HG03439 (cell line): ENCODE data around the gene SCN2A.
A peak's percentile ranks its signal among the peaks of the same experiment; 100 is the strongest.
"Not testable (repeated sequence)": the region's sequence is repeated elsewhere in the genome, so short reads cannot be mapped to it uniquely, and the experiment has no call there.

ENCODE experiments used
- ATAC-seq: cut with Tn5 transposase; IDR thresholded peaks from one replicate; pipeline ENCODE4 v1.9.1; 2021; ENCODE audit warnings: mild to moderate bottlenecking, moderate library complexity; ENCODE audit not compliant: unreplicated experiment

The SCN2A gene

DNA sequence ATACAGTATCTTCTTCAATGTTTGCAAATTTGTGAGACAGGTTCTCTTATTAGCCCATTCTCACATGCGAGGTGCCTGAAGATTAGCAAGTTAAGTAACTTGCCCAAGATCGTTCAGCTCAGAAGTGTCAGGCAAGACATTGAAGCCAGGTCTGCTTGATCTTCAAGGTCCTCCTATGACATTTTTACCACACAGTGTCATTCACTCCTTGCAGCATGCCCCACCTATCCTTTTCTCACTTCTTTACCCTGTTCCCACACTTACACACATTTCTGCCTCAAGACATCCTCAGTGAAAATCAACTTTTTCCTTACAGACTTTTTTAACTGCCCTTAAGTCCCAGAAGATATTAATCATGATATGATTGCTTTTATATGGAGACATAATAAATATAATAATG is 73.8 kb downstream of the SCN2A start:
- no peak for ATAC-seq

DNA sequence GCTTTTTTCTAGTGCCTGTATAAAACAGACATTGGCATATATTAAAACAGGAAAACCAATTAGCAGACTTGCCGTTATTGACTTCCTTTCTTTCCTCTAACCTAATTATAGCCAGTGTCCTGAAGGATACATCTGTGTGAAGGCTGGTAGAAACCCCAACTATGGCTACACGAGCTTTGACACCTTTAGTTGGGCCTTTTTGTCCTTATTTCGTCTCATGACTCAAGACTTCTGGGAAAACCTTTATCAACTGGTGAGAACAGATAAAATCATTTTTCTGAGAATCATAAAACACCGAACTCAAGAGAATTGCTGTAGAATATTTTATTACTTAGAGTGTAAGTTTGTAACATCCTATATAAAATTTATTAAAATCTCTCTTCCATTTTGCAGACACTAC is 74.3 kb downstream of the SCN2A start:
- no peak for ATAC-seq

DNA sequence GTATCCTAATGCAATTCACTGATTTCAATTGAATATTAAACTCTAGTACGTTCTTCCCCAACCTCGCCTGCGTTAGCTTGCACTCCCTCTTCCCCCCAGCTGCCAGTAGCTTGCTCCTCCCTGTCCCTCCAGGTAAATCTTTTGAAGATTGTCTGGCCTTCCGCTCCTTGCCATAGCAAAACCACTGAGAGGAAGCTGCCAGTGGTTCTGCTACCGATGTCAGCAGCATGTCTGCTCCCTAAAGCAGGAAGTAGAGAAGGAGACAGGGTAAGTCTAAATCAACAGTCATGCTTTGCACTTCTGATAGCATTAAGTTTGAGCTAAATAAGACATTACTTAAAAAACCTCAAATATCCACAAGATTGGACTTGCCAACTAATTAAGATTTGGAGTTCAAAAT is 89.1 kb downstream of the SCN2A start:
- ATAC-seq: no peak

DNA sequence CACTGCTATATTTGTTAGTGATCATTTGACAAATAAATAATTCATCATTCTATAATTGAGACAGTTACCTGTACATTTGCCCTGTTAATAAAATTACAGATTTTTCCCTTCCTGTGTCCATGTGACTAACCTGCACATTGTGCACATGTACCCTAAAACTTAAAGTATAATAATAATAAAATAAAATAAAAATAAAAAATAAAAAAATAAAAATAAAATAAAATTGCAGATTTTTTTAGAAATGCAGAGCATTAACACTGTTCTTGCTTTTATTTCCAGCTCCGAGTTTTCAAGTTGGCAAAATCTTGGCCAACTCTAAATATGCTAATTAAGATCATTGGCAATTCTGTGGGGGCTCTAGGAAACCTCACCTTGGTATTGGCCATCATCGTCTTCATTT is 105.1 kb downstream of the SCN2A start:
- ATAC-seq: not testable (repeated sequence)

DNA sequence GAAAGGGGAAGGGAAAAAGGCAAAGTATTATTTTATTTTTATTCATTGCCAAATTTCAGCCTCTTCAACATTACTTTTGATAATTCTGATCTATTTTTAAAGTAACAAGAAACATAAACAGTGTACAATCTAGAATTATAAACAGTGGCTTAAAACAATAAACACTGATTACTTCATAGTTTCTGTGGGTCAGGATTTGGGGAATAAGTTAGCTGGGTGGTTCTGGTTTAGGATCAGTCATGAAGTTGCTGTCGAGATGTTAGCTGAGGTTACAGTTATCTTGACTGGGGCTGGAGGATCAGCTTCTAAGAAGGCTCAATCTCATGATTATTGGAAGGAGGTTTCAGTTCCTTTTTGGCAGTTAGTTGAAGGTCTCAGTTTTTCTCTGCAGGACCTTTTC is 109.2 kb downstream of the SCN2A start:
- ATAC-seq: no peak

DNA sequence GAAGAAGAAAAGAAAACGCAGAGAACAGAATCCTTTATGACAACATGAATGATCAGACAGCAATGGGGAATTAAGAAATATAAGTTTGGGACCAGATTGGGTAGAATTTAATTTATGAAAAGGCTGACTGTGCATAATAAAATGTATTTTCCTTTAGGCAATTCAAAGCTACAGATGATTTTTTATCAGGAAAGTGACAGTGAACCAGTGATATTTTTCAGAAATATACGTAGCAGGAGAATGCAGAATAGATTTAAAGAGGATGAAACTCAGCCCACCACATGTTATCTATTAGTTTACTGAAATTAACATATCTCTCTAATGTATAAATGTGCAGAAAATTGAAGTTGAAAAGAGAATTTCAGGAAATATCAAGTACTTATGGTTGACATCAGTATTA is 110.0 kb downstream of the SCN2A start:
- ATAC-seq: no peak

DNA sequence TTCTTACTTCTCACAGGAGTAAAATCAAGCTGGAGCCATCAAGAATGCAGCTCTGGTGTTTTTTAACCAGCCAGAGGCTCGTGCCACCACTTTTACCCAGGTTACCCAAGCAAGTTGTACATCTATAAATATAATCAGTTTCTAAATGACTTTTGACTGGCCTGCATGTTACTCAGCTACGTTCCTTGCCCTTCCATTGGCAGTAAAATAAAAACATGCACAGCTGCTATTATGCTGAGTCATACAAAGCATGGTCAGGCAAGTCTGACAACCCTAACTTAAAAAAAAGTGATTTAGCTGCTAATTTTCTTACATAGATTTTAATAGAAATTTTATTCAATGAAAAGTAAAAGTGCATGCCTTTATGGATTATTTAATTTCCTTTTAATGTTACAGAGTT is 118.5 kb downstream of the SCN2A start:
- ATAC-seq: peak; percentile 96

DNA sequence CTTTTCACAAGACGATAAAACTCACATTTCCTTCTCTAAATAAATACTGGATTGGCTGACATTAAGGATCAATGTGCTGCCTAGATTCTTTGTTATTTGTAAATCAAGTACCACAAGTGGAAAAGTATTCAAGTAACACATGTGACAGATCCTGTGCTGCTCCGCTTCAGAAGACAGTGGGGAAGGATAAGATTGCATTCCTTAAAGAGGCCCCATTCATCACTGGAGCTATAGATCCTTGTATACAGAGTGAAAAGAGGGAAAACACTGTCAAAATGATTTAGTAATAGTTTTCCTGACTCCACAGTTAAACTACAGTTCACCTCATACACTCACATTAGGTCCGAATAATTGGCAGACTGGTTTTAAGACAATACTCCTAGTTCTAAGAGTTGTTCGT is 122.3 kb downstream of the SCN2A start:
- ATAC-seq: no peak

DNA sequence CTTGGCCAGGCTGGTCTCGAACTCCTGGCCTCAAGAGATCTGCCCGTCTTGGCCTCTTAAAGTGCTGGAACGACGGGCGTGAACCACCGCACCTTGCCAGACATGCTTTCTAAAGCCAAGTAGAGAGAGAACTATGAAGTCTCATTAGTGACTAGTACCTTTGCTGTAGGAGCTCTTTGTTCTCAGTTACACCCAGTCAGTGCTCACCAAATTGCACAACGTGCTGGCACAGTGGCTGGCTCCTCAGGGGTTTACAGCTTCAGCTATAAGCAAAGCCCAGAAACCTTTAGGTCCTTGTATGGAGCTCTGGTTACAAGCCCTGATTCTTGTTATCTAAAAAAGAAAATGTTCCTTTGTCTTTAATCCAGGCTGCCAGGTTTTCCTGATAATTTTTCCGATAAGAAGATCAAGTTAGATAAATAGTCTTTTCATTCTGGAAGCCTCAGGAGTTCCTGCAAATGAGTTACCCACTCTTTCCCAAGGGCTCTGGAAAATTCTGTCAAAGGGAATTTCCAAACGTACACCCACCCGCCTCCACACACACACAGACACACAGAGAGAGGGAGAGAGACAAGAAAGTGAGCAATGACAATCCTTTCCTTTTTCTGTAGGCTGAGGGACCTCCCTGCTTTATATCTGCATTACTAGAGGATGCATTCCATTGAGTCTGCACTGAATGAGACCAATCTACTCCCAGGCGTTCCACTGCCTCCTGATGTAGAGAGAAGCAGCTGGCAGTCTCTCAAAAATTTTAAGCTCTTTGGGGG is 130.1 kb downstream of the SCN2A start:
- ATAC-seq: no peak

DNA sequence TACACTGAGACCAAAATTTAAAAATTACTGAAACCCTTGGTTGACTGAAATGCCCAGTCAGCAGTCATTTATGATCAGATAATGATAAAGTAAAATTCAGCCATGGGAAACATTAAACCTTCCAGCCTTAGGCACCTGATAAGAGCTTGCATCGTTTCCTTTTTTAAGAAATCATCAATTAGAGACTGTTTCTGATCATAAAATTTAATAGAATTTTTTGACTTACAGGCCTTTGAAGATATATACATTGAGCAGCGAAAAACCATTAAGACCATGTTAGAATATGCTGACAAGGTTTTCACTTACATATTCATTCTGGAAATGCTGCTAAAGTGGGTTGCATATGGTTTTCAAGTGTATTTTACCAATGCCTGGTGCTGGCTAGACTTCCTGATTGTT is 130.7 kb downstream of the SCN2A start:
- no peak for ATAC-seq

DNA sequence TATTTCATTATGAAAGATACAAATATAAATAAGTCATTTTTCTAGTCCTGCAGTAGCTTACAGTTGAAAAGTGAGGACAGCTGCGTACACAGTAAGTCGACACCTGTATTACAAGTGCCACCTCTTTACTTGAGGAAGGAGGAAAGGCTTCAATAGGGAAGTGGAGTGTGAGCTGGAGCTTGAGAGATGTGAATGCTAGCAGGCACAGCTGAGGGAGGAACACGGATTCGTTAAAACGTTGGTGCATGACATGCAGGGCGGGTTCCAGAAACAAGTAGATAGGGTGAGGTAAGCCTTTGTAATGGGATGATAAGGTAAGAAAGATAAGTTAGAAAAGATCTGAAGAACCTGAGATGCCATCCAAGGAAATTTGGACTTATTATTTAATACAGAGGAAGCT is 132.1 kb downstream of the SCN2A start:
- no peak for ATAC-seq

DNA sequence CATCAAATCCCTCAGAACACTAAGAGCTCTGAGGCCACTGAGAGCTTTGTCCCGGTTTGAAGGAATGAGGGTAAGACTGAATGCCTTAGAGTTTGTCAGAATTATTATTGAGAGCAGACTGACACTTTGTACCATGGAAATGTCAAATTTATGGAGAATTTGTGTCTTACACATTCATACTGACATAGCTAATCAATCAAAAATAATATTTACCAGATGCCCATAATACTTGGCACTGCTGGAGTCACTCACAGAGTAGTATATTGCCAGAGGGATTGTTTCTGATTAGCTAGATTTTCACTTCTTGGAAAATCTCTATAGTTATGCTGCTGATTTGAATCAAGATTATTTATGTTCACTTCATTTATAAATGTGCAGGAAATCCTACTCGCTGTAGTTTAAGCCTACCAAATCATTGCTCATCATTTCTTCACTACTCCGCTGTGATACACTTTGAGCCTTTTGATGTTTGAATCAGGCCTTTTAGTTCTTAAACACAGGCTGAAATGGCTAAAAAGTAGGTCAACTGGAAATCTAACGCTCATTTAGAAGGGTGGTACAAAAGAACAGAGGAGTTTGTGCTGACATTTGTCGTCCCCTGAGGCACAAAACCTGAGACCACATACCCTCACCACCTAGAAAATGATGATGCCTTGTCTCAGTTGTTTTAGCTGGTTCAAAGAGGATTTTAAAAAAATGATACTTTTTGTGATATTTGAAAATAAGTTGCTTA is 134.2 kb downstream of the SCN2A start:
- ATAC-seq: no peak

DNA sequence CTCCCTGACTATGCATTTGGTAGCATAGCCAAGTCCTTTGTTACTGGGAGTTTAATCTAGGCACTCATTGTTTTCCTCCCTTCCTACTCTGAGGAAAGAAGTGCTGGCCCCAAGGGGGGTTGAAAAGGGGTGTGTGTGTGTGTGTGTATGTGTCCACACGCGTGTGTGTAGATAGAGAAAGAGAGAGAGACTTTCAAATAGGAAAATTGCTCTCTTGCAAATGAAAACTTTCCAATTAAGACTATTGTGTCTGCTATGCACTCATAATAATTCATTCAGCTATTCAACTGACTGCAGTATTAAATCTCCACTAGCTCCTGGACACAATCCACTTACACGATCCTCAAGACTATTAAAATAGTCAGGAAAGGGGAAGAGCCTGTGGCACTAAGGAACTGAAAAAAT is 137.4 kb downstream of the SCN2A start:
- no peak for ATAC-seq

DNA sequence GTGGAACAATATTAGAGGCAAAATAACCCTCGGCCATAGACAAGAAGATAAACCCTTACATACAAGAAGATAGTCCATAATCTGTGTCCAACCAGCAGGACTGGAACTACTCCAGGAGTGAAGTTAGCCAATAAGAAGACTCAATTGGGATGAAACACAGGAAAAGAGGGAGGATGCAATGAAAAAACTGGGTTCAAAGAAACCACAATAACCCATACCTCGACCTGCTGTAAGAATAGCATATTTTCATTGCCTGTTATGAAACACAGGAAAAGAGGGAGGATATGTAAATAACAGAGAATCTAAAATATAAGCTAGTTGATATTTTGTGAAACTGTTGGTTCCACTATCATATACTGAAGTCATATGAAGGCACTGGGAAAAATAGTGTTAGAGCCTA is 143.1 kb downstream of the SCN2A start:
- ATAC-seq: no peak

DNA sequence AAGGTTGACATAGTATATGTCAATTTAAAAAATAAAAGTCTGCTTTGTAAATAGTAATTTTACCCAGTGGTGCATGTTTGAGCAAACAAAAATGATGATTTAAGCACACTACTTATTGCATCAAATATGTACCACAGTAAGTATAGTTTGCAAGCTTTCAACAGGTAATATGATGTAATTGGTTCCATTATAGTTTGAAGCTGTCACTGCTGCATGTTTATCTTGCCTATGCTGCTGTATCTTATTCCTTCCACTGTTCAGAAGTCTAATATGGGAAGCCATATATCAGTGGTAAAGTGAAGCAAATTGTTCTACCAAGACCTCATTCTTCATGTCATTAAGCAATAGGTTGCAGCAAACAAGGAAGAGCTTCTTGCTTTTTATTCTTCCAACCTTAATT is 151.7 kb downstream of the SCN2A start:
- ATAC-seq: no peak

DNA sequence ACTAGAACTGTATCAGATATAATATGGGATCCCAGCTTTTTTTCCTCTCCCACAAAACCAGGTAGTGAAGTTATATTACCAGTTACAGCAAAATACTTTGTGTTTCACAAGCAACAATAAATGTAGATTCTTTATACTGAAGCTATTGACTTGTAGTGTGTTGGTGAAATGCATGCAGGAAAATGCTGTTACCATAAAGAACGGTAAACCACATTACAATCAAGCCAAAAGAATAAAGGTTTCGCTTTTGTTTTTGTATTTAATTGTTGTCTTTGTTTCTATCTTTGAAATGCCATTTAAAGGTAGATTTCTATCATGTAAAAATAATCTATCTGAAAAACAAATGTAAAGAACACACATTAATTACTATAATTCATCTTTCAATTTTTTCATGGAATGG is 152.6 kb downstream of the SCN2A start:
- ATAC-seq: no peak

DNA sequence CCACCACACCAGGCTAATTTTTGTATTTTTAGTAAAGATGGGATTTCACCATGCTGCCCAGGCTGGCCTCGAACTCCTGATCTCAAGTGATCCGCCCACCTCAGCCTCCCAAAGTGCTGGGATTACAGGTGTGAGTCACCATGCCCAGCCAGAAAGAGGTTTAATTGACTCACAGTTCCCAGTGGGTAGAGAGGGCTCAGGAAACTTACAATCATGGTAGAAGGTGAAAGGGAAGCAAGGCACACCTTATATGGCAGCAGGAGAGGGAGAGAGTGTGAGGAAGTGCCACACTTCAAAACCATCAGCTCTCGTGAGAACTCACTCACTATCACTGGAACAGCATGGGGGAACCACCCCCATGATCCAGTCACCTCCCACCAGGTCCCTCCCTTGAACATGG is 159.4 kb downstream of the SCN2A start:
- ATAC-seq: not testable (repeated sequence)

DNA sequence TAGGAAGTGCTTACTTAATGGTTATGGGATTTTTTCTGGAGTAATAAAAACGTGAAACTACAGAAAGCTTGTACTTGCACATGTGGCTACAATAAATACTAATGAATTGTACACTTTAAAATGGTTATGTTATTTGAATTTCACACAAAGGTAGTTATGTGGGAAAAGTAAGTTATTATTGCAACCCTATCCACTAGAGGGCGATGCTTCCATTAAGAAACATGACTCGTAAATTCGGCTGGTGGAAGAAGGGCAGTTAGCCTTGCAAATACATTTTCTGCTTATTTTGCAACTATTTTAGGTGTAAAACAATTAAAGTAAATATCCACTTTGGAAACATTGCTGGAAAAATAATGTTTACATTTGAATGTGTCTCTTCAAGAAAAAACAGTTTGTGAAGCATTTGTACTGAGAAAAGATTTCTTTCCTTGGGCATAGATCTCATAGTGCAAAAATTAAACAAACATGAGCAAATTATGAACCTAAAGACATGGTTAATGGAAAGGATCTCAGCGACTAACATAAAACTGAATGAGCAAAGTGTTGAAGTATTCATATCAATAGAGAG is 162.2 kb downstream of the SCN2A start:
- no peak for ATAC-seq

DNA sequence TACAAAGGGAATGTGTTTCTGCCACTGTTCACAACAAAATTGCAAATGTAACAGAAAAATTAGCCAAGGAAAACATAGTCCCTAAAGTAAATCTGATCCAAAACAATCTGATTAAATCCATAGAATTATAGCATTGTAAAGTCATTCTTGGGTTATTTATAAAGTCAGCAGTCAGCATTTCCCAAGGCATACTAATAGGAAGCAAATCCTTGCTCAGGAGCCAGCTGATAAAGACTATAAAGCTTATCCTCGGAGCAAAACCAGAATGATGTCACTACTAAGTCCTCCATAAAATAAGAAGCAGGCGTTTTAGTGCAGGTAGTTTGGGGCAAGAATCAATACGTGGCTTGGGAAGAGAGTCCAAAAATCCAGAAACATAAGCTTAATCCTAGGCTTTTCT is 162.9 kb downstream of the SCN2A start:
- ATAC-seq: no peak

DNA sequence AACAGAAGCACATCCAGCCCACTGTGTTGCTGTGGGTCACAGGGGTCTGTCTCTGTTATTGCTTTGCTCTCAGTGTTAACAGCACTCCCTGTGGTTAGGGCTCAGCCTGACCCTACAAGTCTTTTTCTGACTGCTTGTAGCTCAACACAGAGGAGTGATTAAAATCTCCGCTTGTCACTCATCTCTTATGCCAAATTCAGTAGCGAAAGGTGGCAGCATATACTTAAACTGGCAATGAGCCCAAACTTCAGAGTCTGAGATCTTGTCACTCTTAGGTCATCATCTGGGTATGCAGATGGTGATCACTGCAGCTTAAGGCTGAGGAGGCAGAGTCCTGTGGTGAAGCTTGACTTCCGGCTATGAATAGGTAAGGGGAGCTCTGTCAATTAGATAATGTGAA is 167.0 kb downstream of the SCN2A start:
- ATAC-seq: no peak

DNA sequence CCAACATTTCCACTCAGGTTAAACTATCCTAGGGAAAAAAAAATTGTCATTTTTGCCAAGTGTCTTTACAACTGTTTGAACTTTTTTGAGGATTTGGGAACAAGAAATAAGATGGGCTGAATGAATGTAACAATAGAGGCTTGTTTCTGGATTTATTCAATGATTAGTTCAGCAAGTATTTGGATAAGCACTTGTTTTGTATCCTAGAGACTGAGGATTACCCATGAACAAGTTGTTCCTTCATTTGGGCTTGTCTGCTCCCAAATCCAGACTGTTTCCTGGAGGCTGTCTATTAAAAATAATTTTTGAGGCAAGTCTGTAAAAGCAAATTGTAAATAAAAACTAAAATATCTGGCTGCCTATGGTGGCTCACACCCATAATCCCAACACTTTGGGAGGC is 168.3 kb downstream of the SCN2A start:
- ATAC-seq: no peak

DNA sequence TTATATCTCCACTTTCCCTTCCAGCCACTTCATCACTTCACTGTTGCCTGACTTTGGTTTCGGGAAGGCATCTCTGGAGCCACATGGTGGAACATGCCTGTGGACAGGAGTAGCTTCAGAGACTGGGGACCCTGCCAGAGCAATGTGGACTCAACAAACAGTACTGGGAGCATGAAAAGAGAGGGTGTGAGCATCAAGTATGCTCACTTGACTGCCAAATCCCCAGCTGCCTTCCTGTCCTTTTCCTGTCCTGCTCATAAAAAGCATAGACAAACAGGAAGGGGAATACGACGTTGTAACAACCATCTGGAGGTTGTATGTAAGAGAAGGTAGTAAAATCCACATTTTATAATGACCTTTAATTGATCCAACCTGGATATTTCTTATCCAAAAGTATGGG is 169.0 kb downstream of the SCN2A start:
- ATAC-seq: no peak
